Measurements from ENCODE around the gene FLOT2.
"Not testable (repeated sequence)": the region's sequence is repeated elsewhere in the genome, so short reads cannot be mapped to it uniquely, and the experiment has no call there.

Gene FLOT2

DNA sequence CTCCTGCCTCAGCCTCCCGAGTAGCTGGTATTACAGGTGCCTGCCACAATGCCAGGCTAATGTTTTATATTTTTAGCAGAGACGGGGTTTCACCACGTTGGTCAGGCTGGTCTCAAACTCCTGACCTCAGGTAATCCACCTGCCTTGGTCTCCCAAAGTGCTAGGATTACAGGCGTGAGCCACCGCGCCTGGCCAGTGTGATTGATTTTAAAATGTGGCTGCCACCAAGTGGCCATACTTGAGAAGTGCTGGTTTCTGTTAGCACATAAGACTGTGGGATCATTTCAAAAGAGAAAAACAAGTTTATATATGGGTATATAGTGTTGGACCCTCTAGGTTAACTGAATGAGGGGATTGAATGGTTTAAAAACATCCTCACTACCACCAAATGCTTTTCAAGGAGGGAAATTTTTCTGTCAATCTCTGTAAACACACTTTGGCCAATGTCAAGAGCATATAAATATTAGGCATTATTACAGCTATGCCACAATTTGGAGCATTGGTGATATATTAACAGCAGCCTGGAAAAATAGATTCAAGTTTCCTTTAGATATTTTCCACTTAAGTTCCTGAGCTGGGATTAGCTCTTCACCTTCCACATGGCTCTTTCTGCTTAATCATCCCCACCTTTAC is 18.9 kb upstream of the FLOT2 start:
- DNase-seq, result peak; percentile 47

DNA sequence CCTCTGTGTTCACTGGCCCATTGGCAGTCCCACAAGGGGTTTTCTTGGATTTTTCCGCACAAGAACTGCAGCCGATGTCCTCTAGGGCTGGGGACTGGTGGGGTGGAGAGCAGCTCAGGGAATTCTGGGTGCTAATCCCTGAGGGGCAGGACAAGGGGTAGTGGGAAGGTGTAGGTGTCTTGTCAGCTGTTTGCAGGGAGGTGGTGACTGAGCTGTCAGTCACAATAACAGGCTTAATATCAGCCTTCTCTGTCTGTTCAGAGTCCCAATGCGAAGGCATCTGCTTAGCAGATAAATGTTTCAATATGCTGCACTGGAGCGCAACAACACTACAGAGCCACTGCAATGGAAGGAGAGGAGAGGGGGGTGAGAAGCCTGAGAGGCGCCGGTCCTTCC is 15.4 kb upstream of the FLOT2 start:
- no peak for DNase-seq

DNA sequence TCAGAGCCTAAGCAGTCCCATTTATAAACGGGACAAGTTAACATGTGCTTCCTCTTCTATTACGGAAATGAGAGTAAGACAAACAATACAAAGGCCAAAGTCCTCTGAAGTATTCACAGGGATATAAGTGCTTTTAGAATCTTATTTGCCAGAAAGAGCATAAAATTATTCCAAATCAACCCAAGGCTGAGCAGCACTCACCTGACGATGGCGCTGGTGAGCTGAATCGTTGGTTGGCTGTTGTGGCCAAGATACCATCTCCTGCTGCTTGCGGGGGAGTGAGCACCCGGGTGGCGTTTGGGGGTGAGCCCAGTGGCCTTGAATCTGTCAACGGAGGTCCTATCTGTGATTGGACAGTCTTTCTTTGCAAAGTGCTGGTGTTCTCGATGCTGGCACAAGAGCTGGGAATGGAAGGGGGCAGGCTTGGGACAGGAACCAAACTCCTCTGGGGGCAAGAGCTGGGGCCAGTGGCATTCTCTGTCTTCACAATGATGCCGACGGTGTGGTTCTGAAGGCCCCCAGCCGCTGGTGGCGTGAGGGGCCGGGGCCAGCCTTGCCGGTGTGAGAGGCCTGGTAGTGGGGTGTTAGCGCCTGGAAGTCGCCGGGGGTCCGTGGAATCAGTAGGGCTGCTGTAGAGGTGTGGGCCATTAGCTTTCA is 14.9 kb upstream of the FLOT2 start:
- no peak for DNase-seq

DNA sequence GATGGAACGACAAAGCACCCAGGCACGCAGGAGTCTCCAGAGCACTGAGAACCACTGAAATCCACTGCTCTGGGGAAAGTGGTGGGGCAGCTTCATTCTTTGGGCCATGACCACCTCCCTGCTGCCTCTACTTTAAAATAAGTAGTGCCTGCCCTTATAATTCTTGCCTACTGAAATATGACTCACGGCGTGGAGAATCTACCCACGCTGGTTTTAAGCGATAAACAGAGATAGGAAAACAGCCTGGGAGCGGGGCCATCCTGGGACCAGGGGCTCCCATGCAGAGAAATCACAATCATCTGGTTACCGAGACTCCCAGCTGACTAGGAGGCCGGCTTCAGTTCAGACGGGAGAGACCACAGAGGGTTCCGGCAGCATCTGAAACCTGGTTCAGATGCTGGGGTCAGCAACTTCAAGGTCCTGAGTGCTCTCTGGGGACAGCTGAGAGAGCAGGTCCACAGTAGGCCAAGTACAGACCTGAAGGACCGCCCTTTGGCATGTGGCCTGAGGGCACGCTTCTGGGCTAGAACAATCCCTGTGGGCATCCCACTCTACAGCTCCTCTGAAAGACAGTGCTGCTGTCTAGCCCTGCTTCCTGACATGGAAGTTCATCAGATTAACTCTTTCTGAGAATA is 14.0 kb upstream of the FLOT2 start:
- no peak for DNase-seq

DNA sequence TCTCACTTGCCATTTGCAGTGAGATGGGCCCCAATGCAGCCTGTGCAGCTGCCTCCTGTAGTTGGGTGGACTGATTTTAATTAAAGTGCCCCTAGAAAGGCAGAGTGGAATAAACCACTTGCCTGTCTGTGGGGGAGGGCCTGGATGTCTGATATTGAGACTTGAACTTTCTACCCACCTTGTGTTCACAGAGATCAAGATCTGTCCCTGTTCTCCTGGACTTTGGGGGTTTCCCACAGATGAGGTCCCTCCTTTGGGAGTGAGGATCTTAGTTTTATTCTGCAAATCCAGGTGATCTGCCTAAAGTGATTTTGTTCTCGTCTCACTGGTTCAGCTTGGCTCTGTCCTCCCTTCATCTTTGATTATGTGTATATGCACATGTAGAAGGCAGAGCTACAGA is 13.0 kb upstream of the FLOT2 start:
- DNase-seq, result no peak

DNA sequence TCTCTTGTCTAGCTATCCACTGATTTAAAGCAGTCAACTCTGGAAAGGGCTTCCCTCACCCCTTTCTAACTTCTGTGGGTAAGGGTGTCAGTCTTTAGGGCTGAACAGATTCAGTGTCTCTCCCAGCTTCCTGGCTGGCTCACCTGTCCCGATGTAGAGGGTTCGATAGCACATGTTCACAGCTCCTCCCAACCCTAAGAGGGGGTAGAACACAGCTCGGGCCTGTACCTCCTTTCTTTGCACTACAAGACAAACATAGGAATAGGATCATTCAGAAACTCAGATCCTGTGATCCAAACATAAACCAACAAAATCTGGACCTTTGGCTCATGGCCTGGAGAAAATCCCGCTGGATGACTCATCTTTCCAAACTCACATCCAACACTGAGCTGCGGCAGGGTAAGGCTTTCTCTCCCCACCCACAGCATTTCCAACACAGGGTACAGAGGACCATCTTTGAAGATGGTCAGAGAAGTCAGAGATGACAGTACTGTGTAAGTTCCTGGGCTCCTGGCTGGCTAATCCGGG is 11.2 kb upstream of the FLOT2 start:
- DNase-seq, result no peak

DNA sequence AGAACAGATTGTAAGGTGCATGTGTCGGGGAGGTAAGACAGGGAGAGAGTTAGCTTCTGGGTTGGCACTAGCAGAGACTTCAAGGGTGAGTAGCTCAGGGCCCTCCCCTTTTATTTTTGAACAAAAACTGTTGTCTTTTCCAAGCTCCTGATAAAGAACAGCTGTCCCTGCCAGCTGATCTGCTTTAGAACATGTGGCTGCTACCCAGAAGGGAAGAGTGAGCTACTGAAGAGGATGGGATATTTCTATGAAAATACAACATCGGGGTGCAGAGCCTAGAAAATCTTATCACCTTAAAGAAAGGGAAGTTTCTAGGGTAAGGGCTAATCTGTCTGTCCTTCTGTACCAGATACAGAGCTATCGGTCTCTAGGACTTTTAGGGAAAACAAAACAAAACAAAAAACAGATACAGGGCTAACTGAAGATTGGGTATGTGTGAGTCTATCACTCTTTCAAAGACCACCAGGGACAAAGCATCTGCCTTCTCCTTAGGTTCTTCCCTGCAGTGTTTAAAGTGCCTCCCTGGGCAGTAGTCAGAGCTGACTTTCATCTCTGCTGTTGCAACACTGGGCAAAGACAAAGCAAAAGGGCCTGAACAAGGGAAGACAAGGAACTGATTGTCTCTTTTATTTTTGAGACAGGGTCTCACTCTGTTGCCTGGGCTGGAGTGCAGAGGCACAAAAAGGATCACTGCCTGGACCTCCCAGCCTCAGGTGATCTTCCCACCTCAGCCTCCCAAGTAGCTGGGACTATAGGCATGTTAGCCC is 10.4 kb upstream of the FLOT2 start:
- DNase-seq, result no peak

DNA sequence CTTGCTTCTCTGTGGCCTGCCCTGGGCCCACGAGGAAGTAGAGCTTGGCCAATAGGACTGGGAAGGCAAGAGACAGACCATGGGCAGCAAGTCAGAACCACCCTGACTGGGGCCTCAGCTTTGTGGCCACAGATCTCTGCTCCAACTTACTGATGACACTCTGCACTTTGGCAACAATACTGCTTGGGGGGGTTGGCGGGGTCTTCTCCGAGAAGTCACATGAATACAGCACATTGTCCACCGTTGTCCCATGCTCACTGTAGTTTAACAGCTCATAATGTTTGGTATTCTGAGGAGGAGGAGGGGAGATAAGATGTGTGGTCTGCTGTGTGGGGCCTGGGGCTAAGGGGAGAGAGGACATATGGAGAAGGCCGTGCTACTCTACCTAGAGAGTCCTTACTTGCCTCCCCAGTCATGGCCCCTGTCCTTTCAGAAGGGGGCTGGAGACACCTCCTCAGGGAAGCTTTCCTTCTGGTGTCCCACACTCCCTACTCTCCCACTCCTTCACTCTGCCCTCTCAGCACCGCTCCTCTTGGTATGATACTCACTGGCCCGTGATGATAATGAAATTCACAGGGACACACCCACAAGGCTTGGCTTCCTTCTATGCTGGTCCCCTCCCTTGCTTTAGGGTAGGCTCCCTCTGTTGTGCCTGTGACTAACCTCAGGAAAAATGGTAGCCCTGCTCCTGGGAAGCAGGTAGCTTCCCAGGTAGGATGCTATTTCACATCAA is 9.3 kb upstream of the FLOT2 start:
- DNase-seq, result no peak

DNA sequence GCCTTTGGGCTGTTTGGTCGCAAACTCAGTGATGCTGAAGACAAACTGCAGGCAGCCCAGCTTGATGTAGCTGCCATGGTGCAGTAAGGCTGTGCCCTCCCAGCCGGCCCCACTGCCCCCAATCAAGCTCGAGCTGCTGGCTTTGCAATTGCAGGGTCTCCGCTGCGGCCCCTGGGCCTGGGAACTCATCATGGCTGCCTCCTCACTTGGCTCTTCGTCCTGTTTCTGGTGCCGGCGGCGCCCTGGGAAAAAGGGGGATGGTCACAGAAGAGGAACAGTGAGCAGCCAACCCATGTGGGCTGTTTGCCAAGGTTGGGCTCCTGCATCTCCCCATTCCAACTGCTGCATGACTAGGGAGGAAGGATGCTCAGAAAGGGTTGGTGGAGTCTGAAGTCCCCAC is 8.7 kb upstream of the FLOT2 start:
- no peak for DNase-seq

DNA sequence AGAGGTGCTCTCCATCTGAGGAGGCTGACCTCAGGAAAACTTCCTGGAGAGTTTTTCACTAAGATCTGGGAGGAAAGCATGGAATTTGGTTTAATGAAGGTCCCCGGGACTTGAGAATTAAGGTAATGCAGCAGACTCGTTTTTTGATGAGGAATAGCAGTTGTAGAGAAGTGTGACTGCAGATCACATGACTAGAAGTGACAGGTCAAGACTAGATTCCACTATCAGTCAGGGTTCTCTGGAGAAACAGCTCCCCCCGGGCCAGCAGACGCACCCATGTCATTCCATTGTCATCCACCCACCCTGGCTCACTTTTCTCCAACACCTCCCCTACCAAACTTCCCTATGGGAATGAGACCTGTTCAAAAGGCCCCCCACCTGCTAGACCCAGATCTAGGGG is 7.3 kb upstream of the FLOT2 start:
- DNase-seq, result no peak

DNA sequence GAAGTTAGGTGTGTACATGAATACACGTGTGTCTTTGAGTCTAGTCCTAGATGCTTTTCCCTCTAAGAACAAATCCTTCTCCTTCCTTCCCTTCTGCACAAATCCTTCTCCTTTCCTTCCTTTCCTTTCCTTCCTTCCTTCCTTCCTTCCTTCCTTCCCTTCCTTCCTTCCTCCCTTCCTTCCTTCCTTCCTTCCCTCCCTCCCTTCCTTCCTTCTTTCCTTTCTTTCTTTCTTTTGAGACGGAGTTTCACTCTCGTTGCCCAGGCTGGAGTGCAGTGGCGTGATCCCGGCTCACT is 6.0 kb upstream of the FLOT2 start:
- DNase-seq, result not testable (repeated sequence)

DNA sequence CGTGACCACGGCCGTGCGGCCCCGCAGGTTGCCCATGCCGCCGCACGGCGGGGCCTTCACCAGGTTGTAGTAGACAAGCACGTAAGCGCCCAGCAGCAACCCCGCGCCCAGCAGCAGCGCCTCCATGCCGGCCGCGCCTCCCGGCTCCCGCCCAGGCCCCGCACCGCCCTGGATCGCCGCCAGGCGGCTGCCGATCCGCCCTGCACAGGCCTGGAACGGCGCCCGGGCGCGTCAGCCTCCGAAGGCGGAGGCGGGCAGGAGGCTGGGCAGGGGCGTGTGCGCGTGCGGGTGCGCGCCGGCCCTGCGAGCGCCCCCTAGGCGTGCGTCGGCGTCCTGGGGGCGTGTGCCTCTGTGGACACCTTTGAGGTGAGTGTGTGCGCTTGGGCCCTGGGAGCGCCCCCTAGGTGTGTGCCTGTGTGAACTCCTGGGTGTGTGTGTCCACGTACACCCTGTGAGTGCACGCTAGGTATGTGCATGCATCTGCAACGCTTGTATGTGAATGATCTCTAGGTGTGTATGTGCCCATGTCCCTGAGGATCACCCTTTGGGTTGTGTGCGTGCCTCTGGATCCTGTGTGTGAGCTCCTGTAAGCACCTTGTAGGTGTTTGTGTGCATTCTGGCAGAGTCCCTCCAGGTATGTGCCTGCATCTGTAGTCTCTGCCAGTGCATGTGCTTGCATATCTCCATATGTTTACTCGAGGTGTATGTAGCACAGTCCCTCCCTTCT is 5.4 kb upstream of the FLOT2 start, which contains the start of gene DHRS13:
Gene DHRS13 (minus strand): TSS at position 261 of the 727 bp plus-strand sequence. CDS start 135 bp downstream, at position 126.
- peak; percentile 95 for DNase-seq

DNA sequence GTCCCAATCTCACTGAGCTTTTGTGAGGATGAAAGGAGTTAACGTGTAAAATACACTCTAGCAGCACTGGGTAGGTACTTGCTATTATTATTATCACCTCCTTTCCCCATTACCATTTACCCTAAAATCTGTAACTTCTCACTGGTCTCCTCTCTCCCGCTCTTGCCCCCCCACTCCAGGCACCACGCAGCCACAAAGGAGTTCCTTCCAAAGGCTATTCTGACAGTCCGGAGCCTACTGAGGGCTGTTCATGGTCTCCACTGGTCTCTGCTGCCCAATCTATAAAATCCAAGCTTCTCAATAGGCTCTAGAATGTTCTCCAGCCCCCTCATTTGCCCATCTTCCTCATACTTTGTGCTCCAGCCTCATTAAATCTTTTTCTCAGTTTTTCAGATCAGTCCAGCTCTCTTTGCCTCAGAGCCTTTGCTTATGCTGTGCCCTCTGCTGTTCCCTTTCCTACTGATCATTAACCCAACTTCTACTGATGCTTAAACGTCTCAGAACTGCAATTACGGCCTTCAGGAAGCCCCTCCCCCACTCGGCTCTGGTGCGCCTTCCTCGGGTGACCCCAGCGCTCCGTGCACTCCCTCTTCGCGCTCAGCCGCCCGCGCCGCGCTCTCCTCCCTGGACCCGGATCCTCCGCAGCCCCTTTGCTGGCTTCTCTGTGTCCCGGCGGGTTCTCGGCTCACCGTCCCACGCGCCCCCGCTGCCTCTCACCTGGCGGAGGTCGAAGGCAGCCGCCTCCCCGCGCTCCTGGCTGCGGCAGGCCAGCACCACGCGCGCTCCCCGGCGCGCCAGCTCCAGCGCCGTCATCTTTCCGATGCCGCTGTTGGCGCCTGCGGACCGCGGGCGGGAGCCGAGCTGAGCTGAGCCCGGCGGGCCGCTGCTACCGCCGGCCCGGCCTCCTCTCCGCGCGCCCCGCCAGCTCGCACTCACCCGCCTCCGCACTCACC is 4.6 kb upstream of the FLOT2 start:
- peak; percentile 60 for DNase-seq

DNA sequence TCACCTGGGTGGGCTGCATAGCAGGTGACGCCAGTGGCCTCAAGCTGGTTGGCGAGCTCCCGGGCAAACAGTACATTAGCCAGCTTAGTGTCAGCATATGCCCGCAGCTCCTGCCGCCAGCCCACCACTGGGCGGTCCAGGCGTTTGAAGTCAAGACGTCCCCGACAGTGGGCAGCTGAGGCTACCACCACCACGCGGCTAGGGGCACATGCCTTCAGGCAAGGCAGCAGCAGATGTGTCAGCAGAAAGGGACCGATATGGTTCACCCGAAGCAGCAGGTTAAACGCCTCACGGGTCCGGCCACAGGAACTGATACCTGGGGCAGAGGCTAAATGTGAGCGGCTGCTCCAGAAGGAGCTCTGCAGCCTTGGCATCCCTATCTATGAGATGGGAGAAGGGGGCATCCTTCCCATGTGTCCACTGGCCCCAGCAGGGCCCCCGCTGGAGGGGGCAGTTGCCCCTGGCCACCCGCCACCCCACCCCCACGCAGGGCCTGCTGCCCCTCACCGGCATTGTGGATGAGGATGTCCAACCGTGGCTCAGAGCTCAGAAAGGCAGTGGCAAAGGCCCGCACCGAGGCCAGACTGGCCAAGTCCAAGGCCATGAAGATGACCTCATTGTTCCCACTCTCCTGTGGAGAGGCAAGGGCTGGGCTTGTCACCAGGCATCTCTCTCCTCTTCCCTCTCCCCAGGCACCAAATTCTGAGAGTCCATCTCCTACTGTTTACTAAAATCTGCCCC is 3.6 kb upstream of the FLOT2 start:
- no peak for DNase-seq

DNA sequence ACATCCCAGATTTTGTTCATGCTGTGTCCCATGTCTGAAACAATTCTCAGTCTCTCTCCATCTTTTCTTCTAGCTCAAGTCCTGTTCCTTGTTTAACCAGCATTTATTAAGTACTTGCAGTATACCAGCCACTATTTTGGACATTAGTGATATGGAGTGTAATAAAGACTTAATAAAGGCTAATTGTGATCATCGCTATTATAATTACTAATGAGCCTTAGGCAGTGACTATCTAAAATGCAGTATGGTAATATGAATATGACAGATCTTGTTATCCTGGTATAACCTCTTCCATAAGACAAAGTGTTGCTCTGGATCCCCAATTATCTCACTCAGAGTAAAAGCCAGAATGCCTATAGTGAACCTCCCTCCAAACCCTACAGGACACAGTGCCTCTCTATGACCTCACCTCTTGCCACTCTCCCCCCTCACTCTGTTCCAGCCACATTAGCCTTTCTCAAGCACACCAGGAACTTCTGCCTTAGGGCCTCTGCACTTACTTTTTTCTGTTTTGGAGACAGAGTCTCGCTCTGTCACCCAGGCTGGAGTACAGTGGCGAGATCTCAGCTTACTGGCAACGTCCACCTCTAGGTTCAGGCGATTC is 1.8 kb upstream of the FLOT2 start:
- DNase-seq, result no peak

DNA sequence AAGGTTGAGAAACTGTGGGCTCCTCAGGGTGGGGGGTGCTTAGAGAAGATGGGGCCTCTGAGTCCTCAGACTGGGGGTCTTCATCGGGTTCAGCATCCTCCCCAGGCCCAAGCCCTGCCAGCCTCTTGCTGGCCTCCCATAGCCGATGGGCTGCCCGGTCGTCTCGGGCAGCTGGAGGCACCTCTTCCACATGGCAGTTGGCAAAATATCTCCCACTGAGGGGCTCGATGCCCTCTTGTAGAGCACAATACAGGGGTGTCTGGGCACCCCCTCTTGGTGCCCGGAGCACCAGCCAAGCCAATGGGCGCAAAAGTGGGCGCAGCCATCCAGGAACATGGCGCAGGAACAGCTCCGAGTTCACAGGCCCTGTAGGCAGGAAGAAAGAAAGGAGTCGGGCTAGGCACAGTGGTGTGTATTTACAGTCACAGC is 1.0 kb upstream of the FLOT2 start:
- DNase-seq, result no peak

DNA sequence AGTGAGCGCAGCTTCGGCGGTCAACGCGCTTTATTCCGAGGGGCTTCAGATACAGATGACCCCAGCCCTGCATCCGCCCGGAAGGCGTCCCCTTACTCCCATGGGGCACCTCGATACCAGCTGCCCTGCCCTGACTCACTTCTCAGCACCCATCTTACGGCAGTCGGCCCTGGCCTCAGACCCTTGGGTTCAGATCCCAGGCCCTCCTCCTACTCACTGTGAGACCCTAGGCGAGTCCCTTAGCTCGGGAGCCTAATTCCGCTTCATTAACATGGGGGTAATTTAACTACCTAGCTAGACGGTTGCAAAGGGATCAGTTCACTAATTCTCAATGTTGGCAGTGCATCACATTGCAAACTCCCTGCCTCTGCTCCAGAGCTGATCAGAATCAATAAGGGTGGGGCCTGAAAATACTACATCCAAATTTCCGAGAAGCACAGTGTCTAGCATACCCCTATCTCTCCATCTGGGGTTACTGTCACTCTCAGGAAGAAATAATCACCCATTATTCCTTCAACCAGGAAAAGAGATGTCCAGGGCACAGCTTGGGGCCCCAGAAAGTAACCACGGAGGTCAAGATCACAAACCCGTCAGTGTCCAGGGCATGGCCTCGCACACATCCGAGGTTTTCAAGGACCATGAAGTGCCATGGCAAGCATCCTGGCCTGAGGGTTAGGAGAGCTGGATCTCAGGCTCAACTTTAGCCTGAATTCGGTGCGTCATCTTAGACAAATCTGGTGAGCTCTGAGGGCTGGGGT is 415 bp upstream of the FLOT2 start:
- no peak for DNase-seq

DNA sequence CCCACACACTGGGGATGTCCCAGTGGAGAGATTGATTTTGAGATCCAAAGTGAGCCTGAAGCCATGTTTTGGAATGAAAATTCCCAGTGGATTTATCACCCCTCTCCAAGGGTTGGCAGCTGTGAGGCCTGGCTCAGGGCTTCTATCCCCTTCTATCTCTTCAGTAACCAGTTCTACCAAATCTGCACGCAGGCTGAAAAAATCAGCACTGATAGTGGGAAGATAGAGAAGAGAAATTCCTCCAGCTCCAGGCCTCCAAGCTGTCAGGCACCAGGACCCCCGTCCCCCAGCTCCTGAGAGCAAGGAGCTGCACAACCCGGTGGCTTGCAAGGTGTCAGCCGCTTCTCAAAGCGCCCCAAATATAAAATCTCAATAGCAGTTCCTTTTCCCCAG is 1.0 kb downstream of the FLOT2 start:
- DNase-seq, result no peak

Data from activated naive CD4-positive, alpha-beta T cell treated with anti-CD3 and anti-CD28 coated beads, Interleukin-2, amount 50 U/mL, for 16 hours (primary cell).